ENCODE data around the gene GPR183.

Gene GPR183

DNA sequence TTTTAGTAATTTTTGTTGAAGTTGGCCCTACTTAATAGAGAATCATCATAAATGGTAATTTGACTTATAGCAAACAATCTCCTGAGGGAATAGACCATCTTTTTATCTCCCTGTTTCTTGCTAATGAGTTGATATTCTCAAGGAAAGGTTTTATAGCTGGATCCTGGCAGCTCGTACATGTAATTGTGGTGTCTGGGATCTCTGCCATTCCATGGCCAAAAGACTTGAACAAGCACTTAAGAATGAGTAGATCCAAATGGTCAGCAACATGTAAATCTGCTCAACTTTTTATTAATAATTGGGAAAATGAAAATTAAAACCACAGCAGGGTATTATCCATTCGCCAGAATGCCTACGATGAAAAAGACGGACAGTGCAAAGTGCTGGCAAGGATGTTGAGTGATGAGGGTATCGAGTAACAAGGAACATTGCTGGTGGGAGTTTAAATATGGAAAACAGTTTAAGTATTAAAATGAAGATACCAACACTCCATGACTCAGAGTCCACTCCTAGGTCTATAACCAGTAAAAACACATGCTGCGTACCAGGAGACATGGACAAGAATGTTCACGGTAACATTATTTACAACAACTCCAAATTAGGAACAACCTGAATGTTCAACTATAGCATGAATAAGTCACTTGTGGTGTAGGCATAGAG is 43.9 kb downstream of the GPR183 start:
- Histone ChIP-seq H3K4me3 (ENCODE audit: insufficient read depth, low read length, poor library complexity, severe bottlenecking) (no peak overlapping the region), H3F3A (ENCODE audit: insufficient read depth) (peaks cover 23% of the 10 kb centered on the region), H3K27ac (ENCODE audit: low read depth, low read length) (no peak overlapping the region), H3K9ac (ENCODE audit: low read length) (no peak overlapping the region), H2AFZ (ENCODE audit: low read depth, low read length, severe bottlenecking) (no peak overlapping the region), H4K20me1 (ENCODE audit: low read depth, low read length) (0 out of 2 replicates have a peak, but pooled peaks cover 3% of the 10 kb centered on the region), H3K4me2 (ENCODE audit: low read depth, low read length, poor library complexity, severe bottlenecking) (no peak overlapping the region), H3K36me3 (ENCODE audit: low read length) (0 out of 2 replicates have a peak, but pooled peaks cover 4% of the 10 kb centered on the region), H3K9me2 (replicated peaks; ENCODE audit: insufficient read depth, low read length) (no peaks in the 10 kb centered on the region), H3K9me3 (ENCODE audit: insufficient read depth, low read length) (no peaks in the 10 kb centered on the region), H3K27me3 (ENCODE audit: low read length) (no peaks in the 10 kb centered on the region), H3K79me2 (ENCODE audit: insufficient read depth, low read length) (no peaks in the 10 kb centered on the region)
- TF ChIP-seq, protein P1, sequence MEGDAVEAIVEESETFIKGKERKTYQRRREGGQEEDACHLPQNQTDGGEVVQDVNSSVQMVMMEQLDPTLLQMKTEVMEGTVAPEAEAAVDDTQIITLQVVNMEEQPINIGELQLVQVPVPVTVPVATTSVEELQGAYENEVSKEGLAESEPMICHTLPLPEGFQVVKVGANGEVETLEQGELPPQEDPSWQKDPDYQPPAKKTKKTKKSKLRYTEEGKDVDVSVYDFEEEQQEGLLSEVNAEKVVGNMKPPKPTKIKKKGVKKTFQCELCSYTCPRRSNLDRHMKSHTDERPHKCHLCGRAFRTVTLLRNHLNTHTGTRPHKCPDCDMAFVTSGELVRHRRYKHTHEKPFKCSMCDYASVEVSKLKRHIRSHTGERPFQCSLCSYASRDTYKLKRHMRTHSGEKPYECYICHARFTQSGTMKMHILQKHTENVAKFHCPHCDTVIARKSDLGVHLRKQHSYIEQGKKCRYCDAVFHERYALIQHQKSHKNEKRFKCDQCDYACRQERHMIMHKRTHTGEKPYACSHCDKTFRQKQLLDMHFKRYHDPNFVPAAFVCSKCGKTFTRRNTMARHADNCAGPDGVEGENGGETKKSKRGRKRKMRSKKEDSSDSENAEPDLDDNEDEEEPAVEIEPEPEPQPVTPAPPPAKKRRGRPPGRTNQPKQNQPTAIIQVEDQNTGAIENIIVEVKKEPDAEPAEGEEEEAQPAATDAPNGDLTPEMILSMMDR (IDR thresholded peaks at IDR 0.05; ENCODE audit: insufficient read depth, low read length, poor library complexity, severe bottlenecking), result no peak
- TF ChIP-seq EZH2phosphoT487 (conservative IDR thresholded peaks at IDR 0.05; ENCODE audit: low read length), result no peak

GRCh38 chr13:99261059-99261458 is 46.1 kb downstream of the GPR183 start:
- no peak overlapping the region for H3K4me3 ChIP-seq (ENCODE audit: insufficient read depth, low read length, poor library complexity, severe bottlenecking)
- no peaks in the 10 kb centered on the region for H3K9me3 ChIP-seq (ENCODE audit: insufficient read depth, low read length)
- H3K27me3 ChIP-seq (ENCODE audit: low read length), result no peaks in the 10 kb centered on the region
- no peaks in the 10 kb centered on the region for H3K9me2 ChIP-seq (replicated peaks; ENCODE audit: insufficient read depth, low read length)
- H3K79me2 ChIP-seq (ENCODE audit: insufficient read depth, low read length), result peaks cover 10% of the 10 kb centered on the region
- no peak for TF ChIP-seq EZH2phosphoT487 (conservative IDR thresholded peaks at IDR 0.05; ENCODE audit: low read length)
- TF ChIP-seq, protein P1 (IDR thresholded peaks at IDR 0.05; ENCODE audit: insufficient read depth, low read length, poor library complexity, severe bottlenecking), result no peak
- H4K20me1 ChIP-seq (ENCODE audit: low read depth, low read length), result 0 out of 2 replicates have a peak, but pooled peaks cover 4% of the 10 kb centered on the region
- H3K9ac ChIP-seq (ENCODE audit: low read length), result no peak overlapping the region
- H2AFZ ChIP-seq (ENCODE audit: low read depth, low read length, severe bottlenecking), result no peak overlapping the region
- H3K36me3 ChIP-seq (ENCODE audit: low read length), result peaks cover 6% of the 10 kb centered on the region; the same call in 1 of the 2 replicates
- peaks cover 42% of the 10 kb centered on the region for H3F3A ChIP-seq (ENCODE audit: insufficient read depth)
- H3K27ac ChIP-seq (ENCODE audit: low read depth, low read length), result no peak overlapping the region
- no peak overlapping the region for H3K4me2 ChIP-seq (ENCODE audit: low read depth, low read length, poor library complexity, severe bottlenecking)

DNA sequence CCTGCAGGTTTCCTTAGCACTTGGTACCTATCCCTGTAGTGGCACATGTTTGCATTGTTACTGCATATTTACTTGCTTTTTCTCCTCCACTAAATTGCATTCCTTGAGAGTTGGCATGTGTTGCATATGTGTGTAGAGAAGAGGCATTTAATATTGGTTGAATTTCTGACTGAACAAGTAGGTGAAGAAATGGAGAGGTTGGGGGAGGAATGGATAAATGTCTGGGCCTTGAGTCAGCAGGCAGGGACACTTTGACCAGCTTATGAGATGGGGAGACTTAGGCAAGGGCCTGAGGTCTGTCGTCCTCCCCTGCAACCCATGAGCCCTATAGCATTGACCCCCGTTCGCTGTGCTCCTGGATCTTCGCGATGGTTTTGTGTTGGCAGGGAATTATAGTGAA is 47.0 kb downstream of the GPR183 start:
- H3K36me3 ChIP-seq (ENCODE audit: low read length), result peaks cover 15% of the 10 kb centered on the region; the same call in 1 of the 2 replicates
- H4K20me1 ChIP-seq (ENCODE audit: low read depth, low read length), result peaks cover 10% of the 10 kb centered on the region; the same call in 1 of the 2 replicates
- no peaks in the 10 kb centered on the region for H3K9me2 ChIP-seq (replicated peaks; ENCODE audit: insufficient read depth, low read length)
- peaks cover 14% of the 10 kb centered on the region for H3K79me2 ChIP-seq (ENCODE audit: insufficient read depth, low read length)
- H3K9me3 ChIP-seq (ENCODE audit: insufficient read depth, low read length), result no peaks in the 10 kb centered on the region
- H3K9ac ChIP-seq (ENCODE audit: low read length), result no peak overlapping the region
- H2AFZ ChIP-seq (ENCODE audit: low read depth, low read length, severe bottlenecking), result no peak overlapping the region
- no peak overlapping the region for H3K4me3 ChIP-seq (ENCODE audit: insufficient read depth, low read length, poor library complexity, severe bottlenecking)
- peaks cover 46% of the 10 kb centered on the region for H3F3A ChIP-seq (ENCODE audit: insufficient read depth)
- H3K4me2 ChIP-seq (ENCODE audit: low read depth, low read length, poor library complexity, severe bottlenecking), result no peak overlapping the region
- peak overlapping the region; percentile 93; the same call in 1 of the 2 replicates for H3K27ac ChIP-seq (ENCODE audit: low read depth, low read length)
- no peak for TF ChIP-seq EZH2phosphoT487 (conservative IDR thresholded peaks at IDR 0.05; ENCODE audit: low read length)
- TF ChIP-seq, protein P1 (IDR thresholded peaks at IDR 0.05; ENCODE audit: insufficient read depth, low read length, poor library complexity, severe bottlenecking), result no peak
- H3K27me3 ChIP-seq (ENCODE audit: low read length), result no peaks in the 10 kb centered on the region
